ENCODE data around the gene C20orf96. TPM values are rescaled to one million over a fixed set of nuclear protein-coding genes. Genes with fewer than 3 reads are reported as not detected.
A peak's percentile ranks its signal among the peaks of the same experiment; 100 is the strongest.

Gene C20orf96
- total and polyA plus RNA-seq, 7 donors = 2.1 to 8.5 (median 5.3) TPM

DNA sequence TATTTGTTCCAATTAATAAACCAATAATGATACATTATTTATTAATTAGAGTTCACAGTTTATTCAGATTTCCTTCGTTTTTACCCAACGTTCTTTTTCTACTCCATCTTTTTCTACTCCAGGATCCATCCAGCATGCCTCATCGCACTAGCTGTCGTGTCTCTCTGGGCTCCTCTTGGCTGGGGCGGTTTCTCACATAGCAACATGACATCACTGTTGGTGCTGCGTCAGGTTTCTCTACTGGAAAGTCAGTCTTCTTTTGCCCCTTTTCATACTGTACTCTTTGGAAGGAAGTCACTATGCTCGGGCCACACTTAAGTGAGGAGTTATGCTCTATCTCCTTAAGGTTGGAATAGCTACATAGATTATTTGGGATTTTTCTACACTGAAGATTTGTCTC lies 21.1 kb upstream of the C20orf96 start:
- Histone ChIP-seq H3K9me3 (no peaks in the 10 kb centered on the region), H3K36me3 (no peaks in the 10 kb centered on the region), H3K4me1 (peaks cover 0 to 20% (median 19%) of the 10 kb centered on the region in 4 donors), H3K4me3 (no peak overlapping the region), H3K27me3 (no peaks in the 10 kb centered on the region), H3K27ac (no peak overlapping the region)
- intact Hi-C loops (cut with DNase I) = loop anchor here (2.0 kb wide), 1 partner anchor 13 kb away; the partner anchor contains the start of gene SOX12
- 90 to 96% methylated on average over 7 of the region's 7 CpGs for WGBS, 2 donors
- no peak for DNase-seq
- no peak for TF ChIP-seq POLR2A (IDR thresholded peaks at IDR 0.05)
- no peak for TF ChIP-seq EP300 (IDR thresholded peaks at IDR 0.05)
- TF ChIP-seq POLR2AphosphoS5 (IDR thresholded peaks at IDR 0.05) = no peak
- TF ChIP-seq, protein P1, sequence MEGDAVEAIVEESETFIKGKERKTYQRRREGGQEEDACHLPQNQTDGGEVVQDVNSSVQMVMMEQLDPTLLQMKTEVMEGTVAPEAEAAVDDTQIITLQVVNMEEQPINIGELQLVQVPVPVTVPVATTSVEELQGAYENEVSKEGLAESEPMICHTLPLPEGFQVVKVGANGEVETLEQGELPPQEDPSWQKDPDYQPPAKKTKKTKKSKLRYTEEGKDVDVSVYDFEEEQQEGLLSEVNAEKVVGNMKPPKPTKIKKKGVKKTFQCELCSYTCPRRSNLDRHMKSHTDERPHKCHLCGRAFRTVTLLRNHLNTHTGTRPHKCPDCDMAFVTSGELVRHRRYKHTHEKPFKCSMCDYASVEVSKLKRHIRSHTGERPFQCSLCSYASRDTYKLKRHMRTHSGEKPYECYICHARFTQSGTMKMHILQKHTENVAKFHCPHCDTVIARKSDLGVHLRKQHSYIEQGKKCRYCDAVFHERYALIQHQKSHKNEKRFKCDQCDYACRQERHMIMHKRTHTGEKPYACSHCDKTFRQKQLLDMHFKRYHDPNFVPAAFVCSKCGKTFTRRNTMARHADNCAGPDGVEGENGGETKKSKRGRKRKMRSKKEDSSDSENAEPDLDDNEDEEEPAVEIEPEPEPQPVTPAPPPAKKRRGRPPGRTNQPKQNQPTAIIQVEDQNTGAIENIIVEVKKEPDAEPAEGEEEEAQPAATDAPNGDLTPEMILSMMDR (IDR thresholded peaks at IDR 0.05) = no peak

DNA sequence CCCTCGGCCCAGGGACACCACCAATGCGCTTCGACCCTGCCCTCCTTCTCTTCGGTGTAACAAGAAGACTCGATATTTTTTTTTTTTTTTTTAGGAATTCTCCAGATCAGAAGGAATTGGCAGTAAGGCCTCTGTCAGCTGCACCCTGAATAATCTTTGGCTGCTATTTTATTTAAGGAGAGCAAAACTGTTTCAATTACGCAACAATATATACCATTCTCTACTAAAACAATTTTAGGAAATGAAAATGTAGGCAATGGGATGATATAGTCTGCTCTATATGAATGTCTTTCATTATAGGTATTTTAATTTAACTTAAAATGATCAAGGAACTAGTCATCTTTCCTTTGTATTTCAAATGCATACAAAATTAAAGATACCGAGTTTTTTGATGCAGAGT lies 20.1 kb upstream of the C20orf96 start:
- Histone ChIP-seq H3K4me3 (peak overlapping the region; percentile 22 to 57 (median 48)), H3K27me3 (no peaks in the 10 kb centered on the region), H3K4me1 (peaks cover 0 to 20% (median 19%) of the 10 kb centered on the region in 4 donors), H3K9me3 (no peaks in the 10 kb centered on the region), H3K27ac (peak overlapping the region; percentile 84 to 87 (median 86)), H3K36me3 (no peaks in the 10 kb centered on the region)
- DNase-seq = no peak
- WGBS, 2 donors = 12 to 39% methylated on average over 7 of the region's 7 CpGs
- TF ChIP-seq POLR2A (IDR thresholded peaks at IDR 0.05) (no peak), EP300 (IDR thresholded peaks at IDR 0.05) (no peak), POLR2AphosphoS5 (IDR thresholded peaks at IDR 0.05) (no peak)
- TF ChIP-seq, protein P1 (IDR thresholded peaks at IDR 0.05) = no peak
- intact Hi-C loops (cut with DNase I) = loop anchor here (2.0 kb wide), 1 partner anchor 14 kb away; the partner anchor contains the start of gene SOX12

DNA sequence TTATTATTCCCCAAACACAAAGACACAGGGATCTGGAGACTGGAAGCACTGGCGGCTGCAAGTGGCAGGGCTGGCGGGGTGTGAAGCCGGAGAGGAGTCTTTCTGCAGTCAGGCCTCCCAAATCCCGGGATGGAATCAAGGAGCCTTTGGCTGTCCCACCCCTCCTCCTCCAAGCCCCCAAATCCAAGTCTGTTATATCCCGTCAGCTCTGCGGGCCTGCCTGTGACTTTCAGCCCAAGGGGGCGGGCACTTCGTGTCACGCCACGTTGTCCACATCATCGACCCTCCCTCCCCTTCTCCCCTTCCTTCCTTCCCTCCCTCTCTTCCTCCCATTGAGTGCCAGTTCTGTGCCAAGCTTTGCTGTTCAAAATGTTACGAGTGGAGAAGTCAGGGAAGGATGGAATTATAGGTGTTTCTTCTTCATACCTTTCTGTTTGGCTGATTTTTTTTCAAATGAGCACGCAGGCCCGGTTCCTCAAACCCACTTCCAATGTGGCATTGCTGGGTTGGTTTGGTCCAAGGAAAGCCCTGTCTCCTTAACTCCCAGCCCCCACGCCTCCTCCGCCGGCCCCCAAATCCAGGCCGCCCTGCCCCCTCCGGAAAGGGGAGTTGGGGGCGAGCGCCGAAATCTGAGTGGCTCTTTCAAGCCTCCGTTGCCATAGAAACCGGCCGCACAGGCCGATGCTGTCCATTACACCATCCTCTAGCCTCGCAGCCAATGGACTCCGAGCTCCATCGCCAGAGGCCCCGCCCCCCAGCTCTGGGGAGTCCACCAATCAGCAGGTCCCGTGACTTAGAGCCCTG lies 19.5 kb upstream of the C20orf96 start:
- TF ChIP-seq EP300 (IDR thresholded peaks at IDR 0.05) (no peak), POLR2AphosphoS5 (IDR thresholded peaks at IDR 0.05) (peak in 3 of 4 donors; percentile 13 to 66 (median 47))
- TF ChIP-seq, protein P1 (IDR thresholded peaks at IDR 0.05) = no peak

DNA sequence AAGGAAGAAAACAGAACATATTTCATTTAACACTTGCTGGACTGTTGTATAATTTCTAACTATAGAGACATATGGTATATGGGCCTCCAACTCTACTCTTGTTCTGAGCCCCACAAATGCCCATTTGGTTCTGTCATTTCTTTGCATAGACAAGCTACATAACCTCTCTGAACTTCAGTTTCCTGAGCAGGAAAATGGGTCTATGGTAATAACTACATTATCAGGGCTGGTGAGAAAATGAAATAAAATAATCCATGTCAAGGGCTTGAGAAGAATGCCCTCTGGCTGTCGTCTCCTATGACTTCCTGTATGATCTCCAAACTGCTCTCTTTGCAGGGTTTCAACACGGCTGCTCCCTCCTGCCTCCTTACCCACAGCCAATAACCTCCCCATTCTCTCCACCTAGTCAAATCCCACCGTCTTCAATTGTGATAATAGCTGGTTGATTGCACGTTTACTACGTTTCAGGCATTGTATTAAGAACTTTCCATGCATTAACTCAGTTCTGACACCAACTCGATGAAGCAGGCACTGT lies 18.8 kb upstream of the C20orf96 start:
- intact Hi-C loops (cut with DNase I) = no loop called here
- peak overlapping the region; percentile 84 to 87 (median 86) for H3K27ac ChIP-seq
- peak overlapping the region in 3 of 4 donors; percentile 47 to 57 (median 50) for H3K4me3 ChIP-seq
- TF ChIP-seq EP300 (IDR thresholded peaks at IDR 0.05) (no peak), POLR2AphosphoS5 (IDR thresholded peaks at IDR 0.05) (no peak), POLR2A (IDR thresholded peaks at IDR 0.05) (no peak)
- TF ChIP-seq, protein P1 (IDR thresholded peaks at IDR 0.05) = no peak
- 22 to 35% methylated on average over 6 of the region's 6 CpGs for WGBS, 2 donors
- no peaks in the 10 kb centered on the region for H3K9me3 ChIP-seq
- no peak for DNase-seq
- peaks cover 0 to 20% (median 19%) of the 10 kb centered on the region in 4 donors for H3K4me1 ChIP-seq
- H3K27me3 ChIP-seq = no peaks in the 10 kb centered on the region
- no peaks in the 10 kb centered on the region for H3K36me3 ChIP-seq

More for the DNA sequence above, 19.5 kb upstream of the C20orf96 start:
- Histone ChIP-seq H3K27me3 (no peaks in the 10 kb centered on the region), H3K36me3 (no peaks in the 10 kb centered on the region), H3K4me3 (peak overlapping the region; percentile 22 to 57 (median 48)), H3K4me1 (peaks cover 0 to 20% (median 19%) of the 10 kb centered on the region in 4 donors), H3K27ac (peak overlapping the region; percentile 84 to 87 (median 86)), H3K9me3 (no peaks in the 10 kb centered on the region)
- intact Hi-C loops (cut with DNase I) = loop anchor here (2.0 kb wide), 1 partner anchor 15 kb away; the partner anchor contains the start of gene SOX12
- peak; percentile 99 for DNase-seq
- 9 to 39% methylated on average over 31 of the region's 31 CpGs for WGBS, 2 donors

Measured in sigmoid colon (tissue), 7 donors.